Measurements from ENCODE around the gene AKAP13.

AKAP13 gene

GRCh38 chr15:85763673-85764633 is 383.6 kb downstream of the AKAP13 start:
- peaks cover 77% of the 10 kb centered on the region for H3K36me3 ChIP-seq
- peak overlapping the region; percentile 22; the same call in 1 of the 2 replicates for H3K27ac ChIP-seq
- no peak overlapping the region for H3K4me3 ChIP-seq
- H3K4me1 ChIP-seq = peaks cover 18% of the 10 kb centered on the region
- H3K9ac ChIP-seq = no peak overlapping the region
- H3K9me3 ChIP-seq = 0 out of 2 replicates have a peak, but pooled peaks cover 7% of the 10 kb centered on the region
- peaks cover 92% of the 10 kb centered on the region for H4K20me1 ChIP-seq
- no peak for TF ChIP-seq Cebpa-rat (IDR thresholded peaks at IDR 0.05)
- no peaks in the 10 kb centered on the region for H3K27me3 ChIP-seq
- no peak overlapping the region for H3K4me2 ChIP-seq

GRCh38 chr15:85764649-85765277 is 384.4 kb downstream of the AKAP13 start:
- peaks cover 93% of the 10 kb centered on the region for H4K20me1 ChIP-seq
- H3K36me3 ChIP-seq = peaks cover 77% of the 10 kb centered on the region
- no peak for TF ChIP-seq Cebpa-rat (IDR thresholded peaks at IDR 0.05)

GRCh38 chr15:85766001-85766831 is 385.8 kb downstream of the AKAP13 start:
- no peaks in the 10 kb centered on the region for H3K27me3 ChIP-seq
- no peak overlapping the region for H3K9ac ChIP-seq
- no peak overlapping the region for H3K27ac ChIP-seq
- peaks cover 13% of the 10 kb centered on the region for H3K4me1 ChIP-seq
- peaks cover 96% of the 10 kb centered on the region for H4K20me1 ChIP-seq
- no peak overlapping the region for H3K4me2 ChIP-seq
- no peak overlapping the region for H3K4me3 ChIP-seq
- no peak for TF ChIP-seq Cebpa-rat (IDR thresholded peaks at IDR 0.05)
- peaks cover 74% of the 10 kb centered on the region for H3K36me3 ChIP-seq
- H3K9me3 ChIP-seq = 0 out of 2 replicates have a peak, but pooled peaks cover 9% of the 10 kb centered on the region

More at GRCh38 chr15:85764649-85765277, 384.4 kb downstream of the AKAP13 start:
- Histone ChIP-seq H3K27ac (peak overlapping the region; percentile 22; the same call in 1 of the 2 replicates), H3K4me3 (no peak overlapping the region), H3K4me1 (peaks cover 18% of the 10 kb centered on the region), H3K27me3 (no peaks in the 10 kb centered on the region), H3K9ac (no peak overlapping the region), H3K9me3 (0 out of 2 replicates have a peak, but pooled peaks cover 9% of the 10 kb centered on the region), H3K4me2 (no peak overlapping the region)

- H4K20me1 ChIP-seq = peaks cover 96% of the 10 kb centered on the region
- no peak for TF ChIP-seq Cebpa-rat (IDR thresholded peaks at IDR 0.05)
- 0 out of 2 replicates have a peak, but pooled peaks cover 9% of the 10 kb centered on the region for H3K9me3 ChIP-seq
These were observed 387.6 kb downstream of the AKAP13 start for GRCh38 chr15:85767785-85768529.

GRCh38 chr15:85768595-85769168 is 388.3 kb downstream of the AKAP13 start:
- TF ChIP-seq Cebpa-rat (IDR thresholded peaks at IDR 0.05) = no peak
- peaks cover 13% of the 10 kb centered on the region; the same call in 1 of the 2 replicates for H3K4me1 ChIP-seq
- H3K27ac ChIP-seq = no peak overlapping the region
- 0 out of 2 replicates have a peak, but pooled peaks cover 9% of the 10 kb centered on the region for H3K9me3 ChIP-seq
- H3K4me3 ChIP-seq = no peak overlapping the region
- no peak overlapping the region for H3K9ac ChIP-seq
- H3K4me2 ChIP-seq = no peak overlapping the region
- H3K27me3 ChIP-seq = no peaks in the 10 kb centered on the region
- peaks cover 51% of the 10 kb centered on the region for H3K36me3 ChIP-seq
- H4K20me1 ChIP-seq = peaks cover 96% of the 10 kb centered on the region

More at GRCh38 chr15:85767785-85768529, 387.6 kb downstream of the AKAP13 start:
- Histone ChIP-seq H3K4me2 (no peak overlapping the region), H3K9ac (no peak overlapping the region), H3K27ac (no peak overlapping the region), H3K36me3 (peaks cover 58% of the 10 kb centered on the region), H3K4me3 (no peak overlapping the region), H3K27me3 (no peaks in the 10 kb centered on the region), H3K4me1 (peaks cover 13% of the 10 kb centered on the region; the same call in 1 of the 2 replicates)

- TF ChIP-seq Cebpa-rat (IDR thresholded peaks at IDR 0.05) = no peak
- H3K4me2 ChIP-seq = no peak overlapping the region
- H3K27ac ChIP-seq = no peak overlapping the region
These were observed 388.9 kb downstream of the AKAP13 start for GRCh38 chr15:85769182-85769900.

GRCh38 chr15:85770096-85771041 is 390.0 kb downstream of the AKAP13 start:
- Histone ChIP-seq H4K20me1 (peaks cover 94% of the 10 kb centered on the region), H3K4me2 (no peak overlapping the region), H3K4me1 (no peaks in the 10 kb centered on the region), H3K36me3 (peaks cover 37% of the 10 kb centered on the region), H3K9ac (no peak overlapping the region), H3K4me3 (no peak overlapping the region), H3K27me3 (no peaks in the 10 kb centered on the region), H3K27ac (no peak overlapping the region), H3K9me3 (0 out of 2 replicates have a peak, but pooled peaks cover 9% of the 10 kb centered on the region)
- no peak for TF ChIP-seq Cebpa-rat (IDR thresholded peaks at IDR 0.05)

More at GRCh38 chr15:85769182-85769900, 388.9 kb downstream of the AKAP13 start:
- H3K9me3 ChIP-seq = 0 out of 2 replicates have a peak, but pooled peaks cover 9% of the 10 kb centered on the region
- H3K27me3 ChIP-seq = no peaks in the 10 kb centered on the region
- H4K20me1 ChIP-seq = peaks cover 96% of the 10 kb centered on the region
- peaks cover 44% of the 10 kb centered on the region for H3K36me3 ChIP-seq
- H3K9ac ChIP-seq = no peak overlapping the region
- H3K4me3 ChIP-seq = no peak overlapping the region
- peaks cover 8% of the 10 kb centered on the region; the same call in 1 of the 2 replicates for H3K4me1 ChIP-seq

Measured in BLaER1 (cell line).